Left kidney (tissue), 2 donors: ENCODE data around the gene ADK. TPM values are rescaled to one million over a fixed set of nuclear protein-coding genes. Genes with fewer than 3 reads are reported as not detected.
A peak's percentile ranks its signal among the peaks of the same experiment; 100 is the strongest.
"Not testable (repeated sequence)": the region's sequence is repeated elsewhere in the genome, so short reads cannot be mapped to it uniquely, and the experiment has no call there.

Experiments
- DNase-seq: peaks from one replicate; pipeline ENCODE4 v3.0.0-alpha.2; 2013
- polyA plus RNA-seq: library from polyadenylated mRNA; unstranded; fragments of 120-200 nt; gene quantifications from one replicate; pipeline ENCODE4 v1.2.1, GENCODE V29; 2013; ENCODE audit not compliant: insufficient read length

The ADK gene
- polyA plus RNA-seq, 1 donor, result 32.8 TPM

DNA sequence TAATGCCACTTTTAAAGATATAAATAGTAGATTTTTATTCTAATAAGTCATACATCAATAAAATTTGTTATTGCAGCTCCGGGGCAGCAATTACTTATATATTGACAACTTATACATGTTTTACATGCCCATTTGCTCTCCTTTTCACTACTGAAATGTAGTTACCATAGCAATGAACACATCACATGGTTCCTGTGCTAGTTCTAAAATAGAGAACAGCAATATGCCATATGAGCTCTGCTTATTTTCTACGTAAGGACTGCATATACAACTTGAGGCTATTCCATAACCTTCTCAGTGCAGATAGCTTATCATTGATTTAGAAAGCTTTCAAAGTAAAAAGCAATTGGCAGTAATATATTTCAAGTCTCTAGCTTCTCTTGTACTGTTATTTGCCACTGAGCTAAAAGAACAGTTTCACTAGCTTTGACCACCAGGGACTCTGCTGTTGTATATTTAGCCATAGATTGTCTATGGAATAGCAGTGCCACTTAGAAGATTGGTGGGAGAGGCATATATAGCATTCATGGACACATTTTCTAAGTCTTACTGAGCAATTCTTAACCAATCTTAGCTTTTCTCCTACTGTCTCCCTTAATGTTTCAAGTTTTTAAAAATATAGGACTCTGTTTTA lies 405.2 kb downstream of the ADK start:
- no peak for DNase-seq

DNA sequence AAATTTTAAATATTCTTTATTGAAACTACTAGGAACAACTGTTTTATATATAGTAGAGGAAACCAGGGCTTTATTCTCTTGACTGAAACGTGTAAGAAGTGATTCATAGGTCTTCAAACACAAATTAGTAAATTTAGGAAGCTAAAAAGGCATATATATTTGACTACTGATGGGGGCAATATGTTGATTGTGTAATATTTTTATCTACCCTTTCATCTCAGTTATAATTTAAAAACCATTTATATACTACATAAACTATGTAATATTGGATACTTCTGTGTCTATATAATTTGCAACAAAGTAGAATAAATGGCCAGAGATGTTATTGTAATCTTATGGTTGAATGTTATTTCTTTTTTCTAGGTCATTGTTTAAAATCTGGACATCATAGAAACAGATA lies 406.1 kb downstream of the ADK start:
- no peak for DNase-seq

DNA sequence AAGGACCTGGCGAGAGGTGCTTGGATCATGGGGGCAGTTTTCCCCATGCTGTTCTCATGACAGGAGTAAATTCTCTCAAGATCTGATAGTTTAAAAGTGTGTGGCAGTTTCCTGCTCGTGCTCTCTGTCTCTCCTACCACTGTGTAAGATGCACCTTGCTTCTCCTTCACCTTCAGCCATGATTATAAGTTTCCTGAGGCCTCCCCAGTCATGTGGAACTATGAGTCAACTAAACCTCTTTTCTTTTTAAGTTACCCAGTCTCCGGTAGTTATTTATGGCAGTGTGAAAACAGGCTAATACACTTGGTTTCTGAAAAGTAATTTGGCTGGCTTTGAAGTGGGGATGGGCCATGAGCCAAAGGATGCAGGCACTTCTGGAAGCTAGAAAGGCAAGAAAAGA lies 407.4 kb downstream of the ADK start:
- DNase-seq, result no peak

DNA sequence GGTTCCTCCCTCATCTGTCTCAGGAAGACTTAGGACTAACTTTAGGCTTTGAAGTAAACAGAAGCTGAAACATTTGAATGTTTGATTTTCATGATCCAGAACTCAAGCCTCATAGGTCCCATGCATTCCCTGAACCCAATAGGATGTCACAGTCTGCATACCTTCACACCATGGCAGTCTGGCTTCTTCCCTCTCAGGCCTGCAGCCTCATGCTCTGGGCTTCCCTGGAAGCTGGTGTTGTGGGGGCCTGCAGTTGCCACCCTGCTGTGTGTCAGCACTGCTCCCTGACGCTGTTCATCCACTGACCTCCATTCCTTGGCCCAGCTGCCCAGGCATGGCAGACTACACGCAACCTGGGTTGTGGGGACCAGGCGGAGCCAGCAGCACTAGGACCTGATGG lies 407.9 kb downstream of the ADK start:
- no peak for DNase-seq

DNA sequence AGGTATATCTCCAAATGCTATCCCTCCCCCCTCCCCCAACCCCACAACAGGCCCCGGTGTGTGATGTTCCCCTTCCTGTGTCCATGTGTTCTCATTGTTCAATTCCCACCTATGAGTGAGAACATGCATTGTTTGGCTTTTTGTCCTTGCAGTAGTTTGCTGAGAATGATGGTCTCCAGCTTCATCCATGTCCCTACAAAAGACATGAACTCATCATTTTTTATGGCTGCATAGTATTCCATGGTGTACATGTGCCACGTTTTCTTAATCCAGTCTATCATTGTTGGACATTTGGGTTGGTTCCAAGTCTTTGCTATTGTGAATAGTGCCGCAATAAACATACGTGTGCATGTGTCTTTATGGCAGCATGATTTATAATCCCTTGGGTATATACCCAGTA lies 417.9 kb downstream of the ADK start:
- DNase-seq, result not testable (repeated sequence)

DNA sequence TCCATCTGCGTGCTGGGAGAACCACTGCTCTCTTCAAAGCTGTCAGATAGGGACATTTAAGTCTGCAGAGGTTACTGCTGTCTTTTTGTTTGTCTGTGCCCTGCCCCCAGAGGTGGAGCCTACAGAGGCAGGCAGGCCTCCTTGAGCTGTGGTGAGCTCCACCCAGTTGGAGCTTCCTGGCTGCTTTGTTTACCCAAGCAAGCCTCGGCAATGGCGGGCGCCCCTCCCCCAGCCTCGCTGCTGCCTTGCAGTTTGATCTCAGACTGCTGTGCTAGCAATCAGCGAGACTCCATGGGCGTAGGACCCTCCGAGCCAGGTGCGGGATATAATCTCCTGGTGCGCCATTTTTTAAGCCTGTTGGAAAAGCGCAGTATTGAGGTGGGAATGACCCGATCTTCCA lies 422.5 kb downstream of the ADK start:
- DNase-seq, result not testable (repeated sequence)

DNA sequence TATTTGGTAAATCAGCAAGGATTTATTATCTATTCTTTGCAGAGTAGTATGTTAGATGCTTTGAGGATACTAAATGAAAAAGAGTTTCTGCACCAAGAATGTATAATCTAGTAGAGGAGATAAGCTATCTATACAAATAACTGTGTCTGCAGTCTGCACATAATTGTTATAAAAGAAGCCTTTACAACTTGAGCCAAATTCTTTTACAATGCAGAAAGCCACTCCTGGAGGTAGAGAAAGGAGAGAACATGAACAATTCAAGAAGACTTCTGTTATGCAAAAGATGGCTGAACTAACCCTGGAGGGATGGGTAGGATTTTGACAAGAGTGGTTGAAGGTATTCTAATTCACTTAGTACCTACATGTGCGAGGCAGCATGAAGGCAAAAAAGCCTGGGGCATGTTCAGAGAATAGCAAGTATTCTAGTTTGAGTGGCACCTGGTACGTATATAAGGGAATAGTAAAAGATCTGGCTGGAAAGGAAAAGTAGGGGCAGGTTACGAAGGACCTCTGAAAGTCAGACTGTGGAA lies 424.2 kb downstream of the ADK start:
- DNase-seq, result no peak

DNA sequence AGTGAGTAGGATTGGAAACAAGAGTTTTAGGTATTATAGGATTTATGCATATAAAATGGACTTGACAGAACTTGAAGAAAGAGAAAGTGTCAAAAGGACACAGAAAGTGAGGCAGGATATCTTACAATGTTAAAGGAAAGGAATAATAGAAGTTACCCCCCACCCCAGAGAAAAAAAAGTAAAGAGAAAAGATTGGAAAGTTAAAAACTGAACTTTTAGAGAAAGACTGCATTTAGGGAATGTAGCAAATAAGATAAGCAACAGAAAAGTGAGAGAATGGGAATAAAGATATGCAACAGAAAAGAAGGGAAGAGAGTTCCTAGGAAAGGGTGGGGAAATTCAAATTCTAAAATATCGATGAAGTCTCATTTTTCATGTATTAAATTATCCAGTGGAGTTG lies 424.9 kb downstream of the ADK start:
- DNase-seq, result no peak

DNA sequence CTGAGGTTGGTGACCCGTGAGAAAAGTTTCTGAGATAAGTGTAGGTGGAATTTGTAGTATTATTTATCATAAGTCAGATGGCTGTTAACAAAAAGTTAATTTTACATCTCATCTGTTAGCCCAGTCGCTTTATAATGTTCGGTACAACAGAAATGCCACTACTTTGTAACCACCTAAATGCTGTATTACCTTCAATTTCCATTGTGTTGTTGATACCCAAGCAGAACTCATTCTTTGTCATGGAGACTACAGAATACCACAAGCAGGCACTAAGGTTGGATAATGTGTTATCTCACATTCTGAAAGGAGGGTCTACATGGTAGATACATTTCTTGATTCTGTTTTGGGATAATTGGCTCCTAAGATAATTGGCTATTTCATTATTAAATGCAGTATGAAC lies 425.6 kb downstream of the ADK start:
- DNase-seq, result no peak

DNA sequence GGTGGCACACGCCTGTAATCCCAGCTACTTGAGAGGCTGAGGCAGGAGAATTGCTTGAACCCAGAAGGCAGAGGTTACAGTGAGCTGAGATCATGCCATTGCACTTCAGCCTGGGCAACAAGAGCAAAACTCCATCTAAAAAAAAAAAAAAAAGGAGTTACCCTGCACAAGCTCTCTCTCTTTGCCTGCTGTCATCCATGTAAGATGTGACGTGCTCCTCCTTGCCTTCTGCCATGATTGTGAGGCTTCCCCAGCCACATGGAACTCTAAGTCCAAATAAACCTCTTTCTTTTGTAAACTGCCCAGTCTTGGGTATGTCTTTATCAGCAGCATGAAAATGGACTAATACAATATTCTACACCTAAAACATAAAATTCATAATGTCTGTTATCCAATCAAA lies 429.4 kb downstream of the ADK start:
- DNase-seq, result not testable (repeated sequence)

DNA sequence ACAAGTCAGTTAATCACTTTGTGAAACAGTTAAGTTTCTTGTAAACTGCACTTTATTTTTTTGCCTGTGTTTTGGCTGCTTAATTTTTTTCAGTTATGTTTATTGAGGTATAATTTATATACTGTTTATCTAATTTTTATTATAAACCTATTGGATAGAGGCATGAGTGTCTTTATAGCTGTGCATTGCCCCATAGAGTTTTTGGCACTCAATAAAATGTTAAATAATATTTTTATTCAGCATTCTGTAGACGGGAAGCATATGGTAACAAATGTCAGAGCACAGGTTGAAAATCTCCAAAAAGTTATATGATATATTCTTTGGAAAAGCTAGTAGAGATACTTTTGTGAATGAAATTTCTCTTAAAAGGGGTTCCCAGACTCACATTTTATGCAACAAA lies 431.5 kb downstream of the ADK start:
- no peak for DNase-seq

DNA sequence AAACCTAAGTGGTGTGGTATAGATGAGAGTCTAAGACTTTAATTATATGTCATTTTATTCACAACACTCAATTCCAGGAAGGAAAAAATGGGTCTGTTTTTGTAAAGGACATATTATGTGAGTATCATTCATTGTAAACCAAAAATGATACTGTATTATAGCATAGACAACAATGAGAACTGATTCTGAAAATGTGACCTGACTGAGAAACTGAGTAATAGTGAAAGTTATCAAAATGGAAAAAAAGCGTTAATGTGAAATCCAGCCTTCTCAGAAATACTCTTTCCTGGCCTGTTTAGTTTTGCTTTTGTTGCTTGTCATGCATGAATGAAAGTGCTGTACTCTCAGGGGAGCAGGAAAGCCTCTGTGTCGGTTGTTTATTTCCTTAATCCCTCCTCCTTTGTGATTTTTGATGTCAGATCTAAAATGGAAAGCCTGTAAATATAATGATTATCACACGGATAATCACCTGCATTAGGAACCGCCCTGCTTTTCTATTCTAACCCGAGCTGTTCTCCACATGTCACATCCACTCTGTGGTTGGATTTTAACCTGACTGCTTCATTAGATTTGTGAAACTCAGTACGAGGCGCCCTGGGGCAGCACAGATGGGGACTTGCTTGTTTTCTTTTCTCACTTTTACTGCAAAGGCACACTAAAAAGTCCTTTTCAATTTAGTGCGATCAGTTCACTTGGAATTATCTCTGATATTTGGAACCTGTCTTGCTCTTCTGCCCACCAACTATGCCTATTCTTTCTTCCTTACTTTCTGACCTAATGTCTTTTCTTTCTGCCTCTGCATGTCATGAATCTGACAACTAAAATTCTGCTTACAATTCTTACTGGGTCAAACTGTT lies 434.4 kb downstream of the ADK start:
- DNase-seq, result peak; percentile 49

DNA sequence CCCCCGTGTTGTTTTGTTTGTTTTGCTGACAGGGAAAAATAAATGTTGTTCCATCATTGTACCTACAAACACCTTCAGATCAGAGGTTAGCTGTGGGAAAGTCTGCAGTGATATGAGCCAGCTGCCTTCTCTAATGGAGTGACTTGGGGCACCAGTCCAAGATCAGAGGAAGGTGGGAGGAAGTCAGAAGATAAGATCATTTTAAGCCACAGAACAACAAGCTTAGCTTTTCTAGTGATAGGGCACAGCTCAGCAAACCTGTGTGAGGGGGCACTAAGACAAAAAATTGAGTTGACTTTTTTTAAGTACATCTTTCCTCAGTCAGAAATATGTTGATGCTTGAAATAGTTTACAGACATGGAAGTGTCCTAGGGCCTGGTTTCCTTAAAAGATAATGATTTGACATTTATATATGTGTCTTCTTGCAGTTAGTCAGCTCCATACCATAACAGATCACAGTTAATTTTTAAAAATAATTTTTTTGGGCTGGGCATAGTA lies 435.1 kb downstream of the ADK start:
- no peak for DNase-seq

DNA sequence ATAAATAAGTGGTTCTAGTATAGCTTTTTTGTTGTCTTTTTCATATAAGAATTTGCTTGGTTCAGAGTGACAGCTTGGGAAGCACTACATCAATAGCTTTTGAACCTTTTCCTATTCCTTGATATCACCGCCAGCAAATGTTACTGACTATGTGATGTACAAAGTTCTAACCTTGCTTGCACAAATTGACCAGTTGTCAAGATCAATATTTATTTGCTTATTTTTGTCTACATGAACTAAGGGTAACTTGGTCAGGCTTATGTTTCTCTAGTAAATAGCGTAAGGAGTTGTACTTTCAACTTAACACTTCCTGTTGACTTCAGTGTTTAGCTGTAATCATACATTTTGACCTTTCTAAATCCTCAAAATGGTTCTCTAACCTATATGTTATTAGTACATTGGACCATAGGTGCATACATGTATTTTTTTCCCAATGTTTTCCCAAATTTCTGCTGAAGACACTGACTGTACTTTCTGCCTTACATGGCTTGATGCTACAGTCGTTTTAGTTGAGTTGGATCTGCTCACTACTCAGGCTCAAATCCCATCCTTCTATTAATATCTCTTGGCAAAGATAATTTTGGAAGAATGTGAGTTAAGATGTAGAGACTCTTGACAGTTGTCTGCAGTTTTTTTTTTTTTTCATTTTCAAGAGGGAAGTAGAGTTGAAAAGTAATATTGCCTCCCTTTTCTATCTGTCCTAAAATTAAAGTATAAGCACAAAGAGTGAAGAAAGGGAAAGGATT lies 436.3 kb downstream of the ADK start:
- no peak for DNase-seq

DNA sequence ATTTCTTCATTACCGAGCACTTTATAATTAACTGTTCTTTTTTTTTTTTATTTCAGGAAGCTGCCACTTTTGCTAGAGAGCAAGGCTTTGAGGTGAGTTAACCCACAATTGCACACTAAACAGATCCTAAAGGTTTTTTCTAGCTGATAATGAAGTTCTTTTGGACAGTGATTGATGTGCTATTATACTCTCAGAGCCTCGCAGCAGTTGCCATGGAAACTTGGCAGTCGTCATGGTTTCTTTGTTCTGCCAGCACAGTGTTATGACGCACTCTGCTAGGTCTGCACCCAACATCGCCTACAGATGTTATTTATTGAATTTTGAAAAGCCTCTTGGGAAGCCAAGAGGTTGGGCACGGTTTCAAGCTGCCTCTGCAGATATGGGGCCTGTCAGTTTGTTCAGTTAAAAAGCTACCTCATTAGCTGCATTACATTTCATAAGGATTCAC lies 438.2 kb downstream of the ADK start:
- peak; percentile 80 for DNase-seq

DNA sequence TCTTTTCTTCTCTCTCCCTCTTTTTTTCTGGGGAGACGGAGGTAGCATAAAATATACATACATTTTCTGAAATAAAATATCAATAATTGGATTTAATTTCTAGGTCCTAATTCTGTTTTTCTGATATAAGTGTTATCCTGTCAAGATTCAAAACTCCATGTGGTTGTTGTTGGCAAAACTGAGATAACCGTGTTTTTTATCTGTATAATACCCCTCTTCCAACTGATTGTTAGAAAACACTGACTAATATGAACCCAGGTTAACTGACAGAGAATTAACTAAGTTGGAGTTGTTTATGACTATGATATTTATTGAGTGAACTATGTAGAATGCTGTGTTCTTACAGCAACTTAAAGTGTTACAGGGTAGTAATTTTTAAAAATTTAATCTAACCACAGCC lies 438.8 kb downstream of the ADK start:
- no peak for DNase-seq

DNA sequence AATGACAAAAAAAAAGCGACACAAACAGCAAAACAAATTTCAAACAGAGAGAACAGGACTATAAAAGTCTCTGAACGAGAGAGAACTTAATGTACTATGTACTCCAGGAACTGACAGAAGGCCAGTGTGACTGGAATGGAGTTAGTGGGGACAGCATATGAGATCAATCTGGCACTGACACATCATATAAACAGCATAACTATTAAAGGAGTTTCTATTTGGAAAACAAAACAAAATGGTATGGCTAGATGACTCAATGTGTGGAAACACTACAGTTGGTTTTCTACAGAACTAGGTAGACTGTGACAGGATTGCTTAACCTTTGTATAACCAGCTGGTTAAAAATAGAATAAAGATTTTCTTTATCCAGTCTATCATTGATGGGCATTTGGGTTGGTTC lies 442.4 kb downstream of the ADK start:
- peak; percentile 36 for DNase-seq

DNA sequence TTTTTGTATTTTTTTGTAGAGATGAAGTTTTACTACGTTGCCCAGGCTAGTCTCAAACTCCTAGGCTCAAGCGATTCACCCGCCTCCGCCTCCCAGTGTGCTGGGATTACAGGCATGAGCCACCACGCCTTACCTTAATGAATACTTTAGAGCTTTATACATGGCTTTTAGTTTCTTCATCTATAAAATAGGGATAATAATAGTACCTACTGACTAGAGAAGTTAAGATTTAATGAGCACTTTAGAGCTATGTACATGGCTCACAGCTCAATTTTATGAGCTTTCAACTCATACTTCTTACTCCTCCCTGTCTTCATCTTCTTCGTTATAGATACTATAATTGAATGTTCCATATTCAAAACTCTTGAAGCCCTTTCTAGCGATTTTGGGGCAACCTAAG lies 445.7 kb downstream of the ADK start:
- DNase-seq, result no peak

DNA sequence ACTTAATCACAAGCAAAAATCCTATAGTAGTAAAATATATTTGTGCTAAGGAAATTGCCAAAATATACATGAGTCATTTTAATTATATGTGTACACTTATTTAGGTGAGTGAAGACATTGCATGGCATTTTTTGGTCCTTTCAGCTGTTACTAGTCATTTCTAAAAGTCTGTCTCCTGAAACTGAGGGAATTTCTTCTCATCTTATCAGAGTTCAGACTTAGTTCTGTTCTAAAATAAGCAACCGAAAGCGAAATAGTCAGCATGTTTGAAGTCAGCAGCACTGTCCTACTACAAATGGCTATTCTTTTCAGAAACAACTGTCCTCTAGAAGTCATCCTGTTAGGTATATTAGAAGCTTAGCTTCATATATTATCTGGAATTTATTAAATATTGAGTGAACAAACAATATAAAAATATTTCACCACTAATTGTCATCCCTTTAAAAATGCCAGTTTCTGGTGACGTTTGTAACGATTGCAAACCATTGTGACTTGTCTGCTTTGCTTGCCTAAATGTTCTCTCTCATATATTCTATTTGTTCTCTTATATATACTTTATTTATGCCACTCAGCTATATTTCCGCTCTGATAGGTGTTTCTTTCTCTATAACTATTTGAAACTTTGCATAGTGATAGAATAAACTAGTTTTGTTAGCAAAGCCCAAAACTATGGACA lies 448.0 kb downstream of the ADK start:
- no peak for DNase-seq

DNA sequence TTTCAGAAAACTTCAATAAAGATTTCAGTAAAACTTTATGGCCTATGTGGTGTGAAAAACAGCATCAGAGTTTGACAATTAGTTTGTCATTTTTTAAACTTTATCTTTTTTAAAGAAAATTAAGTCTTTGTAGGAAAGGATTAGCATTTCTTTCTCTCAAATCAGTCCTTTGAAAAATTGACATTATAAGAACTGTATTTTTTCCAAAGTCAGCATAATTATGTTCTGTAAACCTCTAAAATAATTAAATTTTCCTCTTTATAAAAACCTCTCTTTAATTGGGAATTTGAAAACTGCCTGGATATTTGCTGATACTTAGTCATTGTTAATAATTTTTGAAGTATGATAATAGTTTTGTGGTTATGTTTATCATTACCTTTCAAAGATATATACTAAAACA lies 448.7 kb downstream of the ADK start:
- no peak for DNase-seq

DNA sequence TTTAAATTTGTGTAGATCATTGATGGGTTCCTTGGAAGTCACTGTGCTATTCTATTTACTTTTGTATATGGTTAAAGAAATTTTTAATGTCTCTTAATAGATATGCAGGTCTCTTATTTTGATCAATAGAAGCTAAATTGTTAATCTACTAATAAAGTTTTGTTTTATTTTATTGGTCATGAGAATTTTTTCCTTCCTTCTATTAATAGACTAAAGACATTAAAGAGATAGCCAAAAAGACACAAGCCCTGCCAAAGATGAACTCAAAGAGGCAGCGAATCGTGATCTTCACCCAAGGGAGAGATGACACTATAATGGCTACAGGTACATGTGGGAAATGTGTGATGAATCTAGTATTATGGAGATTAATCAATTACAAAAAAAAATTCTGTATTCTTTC lies 449.1 kb downstream of the ADK start:
- no peak for DNase-seq

DNA sequence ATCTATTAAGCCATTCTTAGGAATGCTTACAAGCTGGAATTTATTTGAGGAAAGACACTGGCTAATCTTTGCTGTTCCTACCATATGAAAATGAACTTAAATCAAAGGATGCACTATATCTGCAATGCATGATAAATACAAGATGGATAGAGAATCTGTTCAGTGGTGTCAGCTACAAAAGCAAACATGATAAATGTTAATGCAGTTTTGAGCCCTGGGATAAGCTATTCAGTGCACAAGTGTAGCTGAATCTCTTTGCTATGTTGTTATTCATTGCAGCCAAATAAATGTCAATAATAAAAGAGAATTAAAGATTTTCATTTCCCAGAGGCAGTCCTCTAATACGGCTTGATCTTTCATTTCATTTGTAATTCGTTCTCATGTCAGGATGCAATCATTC lies 451.6 kb downstream of the ADK start:
- no peak for DNase-seq
